Stomach (tissue), 19 donors: ENCODE data around the gene GUCD1. TPM values are rescaled to one million over a fixed set of nuclear protein-coding genes. Genes with fewer than 3 reads are reported as not detected.
"Not testable (repeated sequence)": the region's sequence is repeated elsewhere in the genome, so short reads cannot be mapped to it uniquely, and the experiment has no call there.

Experiments used
- DNase-seq, 2 donors: peaks; one replicate each; pipeline versions ENCODE4 v3.0.0 to v3.0.0-alpha.2; 2013 to 2019
- H3K27ac ChIP-seq, 5 donors: fragments of 200-600 bp in 4 of 5; sonication (generic) in 4 of 5; one replicate each; pipeline ENCODE4 v1.5.1; 2013 to 2019; ENCODE audit warnings: mild to moderate bottlenecking in 1 of 5, moderate library complexity in 1 of 5
- H3K27me3 ChIP-seq, 3 donors: fragments of 200-600 bp; sonication (generic); one replicate each; pipeline ENCODE4 v1.5.1; 2017 to 2019; ENCODE audit warnings: mixed run types in 1 of 3
- H3K36me3 ChIP-seq, 4 donors: fragments of 200-600 bp; sonication (generic); 1 replicate in 3 of 4; 2 replicates in 1 of 4; pipeline ENCODE4 v1.5.1; 2016 to 2019
- H3K4me1 ChIP-seq, 4 donors: fragments of 200-600 bp; sonication (generic); one replicate each; pipeline ENCODE4 v1.5.1; 2016 to 2019
- H3K4me3 ChIP-seq, 4 donors: fragments of 200-600 bp; sonication (generic) in 3 of 4; one replicate each; pipeline ENCODE4 v1.5.1; 2016 to 2019; ENCODE audit warnings: mild to moderate bottlenecking in 1 of 4
- H3K9me3 ChIP-seq, 4 donors: fragments of 200-600 bp; sonication (generic); one replicate each; pipeline ENCODE4 v1.5.1; 2016 to 2019
- CTCF ChIP-seq, 7 experiments: fragments of 450-650 bp in 4 of 7; fragments of 200-600 bp in 3 of 7; sonication (generic) in 3 of 7; IDR thresholded peaks; one replicate each; pipeline ENCODE4 v1.5.1; 2016 to 2019; ENCODE audit warnings: antibody characterized with exemption in 7 of 7, control low read depth in 2 of 7, mild to moderate bottlenecking in 1 of 7
- POLR2A ChIP-seq, 4 donors: fragments of 450-650 bp; IDR thresholded peaks; one replicate each; pipeline ENCODE4 v1.6.1; 2016; ENCODE audit warnings: antibody characterized with exemption in 4 of 4, control low read depth in 2 of 4, mild to moderate bottlenecking in 1 of 4, moderate library complexity in 1 of 4
- POLR2AphosphoS5 ChIP-seq, 3 donors: sonication (generic); formaldehyde crosslinking; IDR thresholded peaks; one replicate each; pipeline ENCODE4 v1.6.1; 2016; ENCODE audit warnings: antibody characterized with exemption in 3 of 3
- WGBS, 5 donors: extraction: QIAGEN DNeasy Blood & Tissue Kit in 3 of 5; methylation state at CpG; one replicate each; pipeline versions ENCODE4 v1.1.5 to v1.1.7; 2013 to 2018; 5-methylcytosine and 5-hydroxymethylcytosine counted together
- intact Hi-C: fragments of 100-400 bp; cut with DNase I; formaldehyde crosslinking; loops from one replicate; pipeline ENCODE4 v1.15.1; 2023; ENCODE audit warnings: low total_unique reads
- long read RNA-seq, 10 donors: transcript quantifications; one replicate each; lab custom pipeline, GENCODE V29; 2026
- polyA plus RNA-seq, 3 donors: library from polyadenylated mRNA; stranded (reverse); fragments of 200-250 nt; gene quantifications; one replicate each; pipeline ENCODE4 v1.2.3, GENCODE V29; 2013
- total RNA-seq, 5 donors: library from RNA; depleted of rRNA; stranded (reverse); fragments of >200 nt; gene quantifications; one replicate each; pipeline versions ENCODE4 v1.1.0 to v1.2.3, GENCODE V29; 2014 to 2016
- donor health status: healthy with polysubstance abuse.
- donor health status: Bipolar disorder and iron deficiency.
- donor health status: healthy.

The GUCD1 gene
- total RNA-seq (100 to 1,000 TPM; 120 to 196 (median 171) TPM), polyA plus RNA-seq (100 to 1,000 TPM in 2 of 3 donors, 10 to 100 TPM in 1; 87.4 to 165 (median 110) TPM)
- long read RNA-seq, donor 1, partial matches to known transcripts, result 129 of 133 reads
- long read RNA-seq, donor 1, other reads (novel, unspliced or antisense), result 0 of 133 reads
- long read RNA-seq, donor 2, partial matches to known transcripts, result 0 of 7 reads
- long read RNA-seq, donor 2, other reads (novel, unspliced or antisense), result 0 of 7 reads
- long read RNA-seq, donor 3, partial matches to known transcripts, result 0 of 5 reads
- long read RNA-seq, donor 3, other reads (novel, unspliced or antisense), result 0 of 5 reads
- long read RNA-seq, donor 4, partial matches to known transcripts, result 0 of 1 reads
- long read RNA-seq, donor 4, other reads (novel, unspliced or antisense), result 0 of 1 reads
- long read RNA-seq, donor 5, transcript GUCD1-212 (2 exons, 510 nt), result major isoform, 5 of 41 reads
- long read RNA-seq, donor 5, partial matches to known transcripts, result 31 of 41 reads
- long read RNA-seq, donor 5, other reads (novel, unspliced or antisense), result 0 of 41 reads
- long read RNA-seq, donor 6, transcript GUCD1-206 (6 exons, 3,613 nt), result major isoform, 10 of 37 reads
- long read RNA-seq, donor 6, partial matches to known transcripts, result 19 of 37 reads
- long read RNA-seq, donor 6, other reads (novel, unspliced or antisense), result 0 of 37 reads
- long read RNA-seq, donor 7, partial matches to known transcripts, result 5 of 15 reads
- long read RNA-seq, donor 7, other reads (novel, unspliced or antisense), result 0 of 15 reads
- long read RNA-seq, donor 8, transcript GUCD1-206 (6 exons, 3,613 nt), result major isoform, 6 of 10 reads
- long read RNA-seq, donor 8, partial matches to known transcripts, result 0 of 10 reads
- long read RNA-seq, donor 8, other reads (novel, unspliced or antisense), result 0 of 10 reads
- long read RNA-seq, donor 9, partial matches to known transcripts, result 7 of 14 reads
- long read RNA-seq, donor 9, other reads (novel, unspliced or antisense), result 0 of 14 reads
- long read RNA-seq, donor 10, transcript GUCD1-206 (6 exons, 3,613 nt), result major isoform, 5 of 7 reads
- long read RNA-seq, donor 10, partial matches to known transcripts, result 0 of 7 reads
- long read RNA-seq, donor 10, other reads (novel, unspliced or antisense), result 0 of 7 reads

- Histone ChIP-seq H3K27ac (peak within 1 kb of the TSS; percentile 92 to 98 (median 97)), H3K4me3 (peak within 1 kb of the TSS; percentile 77 to 95 (median 88)), H3K4me1 (peaks cover 56 to 81% (median 70%) of the 10 kb centered on the region in 4 donors), H3K27me3 (no peaks in the 10 kb centered on the region), H3K9me3 (no peaks in the 10 kb centered on the region), H3K36me3 (peaks cover 16 to 34% (median 29%) of the 10 kb centered on the region in 4 donors)
- intact Hi-C loops, result no loop called here
- TF ChIP-seq CTCF (IDR thresholded peaks at IDR 0.05), result no peak
- TF ChIP-seq POLR2AphosphoS5 (IDR thresholded peaks at IDR 0.05), result peak in 2 of 3 donors; percentile 79 to 89
- peak in 1 of 4 donors; percentile 85 for TF ChIP-seq POLR2A (IDR thresholded peaks at IDR 0.05)
- WGBS, 5 donors, result 0 to 1% (median 0%) methylated on average over 33 to 64 of the region's 64 CpGs
- DNase-seq, result peak; percentile 31 to 68
Measured at GRCh38 chr22:24554313-24555164, at the start of gene GUCD1. GUCD1 (minus strand) TSS chr22:24555138; CDS start chr22:24554991, 147 bp downstream.

DNA sequence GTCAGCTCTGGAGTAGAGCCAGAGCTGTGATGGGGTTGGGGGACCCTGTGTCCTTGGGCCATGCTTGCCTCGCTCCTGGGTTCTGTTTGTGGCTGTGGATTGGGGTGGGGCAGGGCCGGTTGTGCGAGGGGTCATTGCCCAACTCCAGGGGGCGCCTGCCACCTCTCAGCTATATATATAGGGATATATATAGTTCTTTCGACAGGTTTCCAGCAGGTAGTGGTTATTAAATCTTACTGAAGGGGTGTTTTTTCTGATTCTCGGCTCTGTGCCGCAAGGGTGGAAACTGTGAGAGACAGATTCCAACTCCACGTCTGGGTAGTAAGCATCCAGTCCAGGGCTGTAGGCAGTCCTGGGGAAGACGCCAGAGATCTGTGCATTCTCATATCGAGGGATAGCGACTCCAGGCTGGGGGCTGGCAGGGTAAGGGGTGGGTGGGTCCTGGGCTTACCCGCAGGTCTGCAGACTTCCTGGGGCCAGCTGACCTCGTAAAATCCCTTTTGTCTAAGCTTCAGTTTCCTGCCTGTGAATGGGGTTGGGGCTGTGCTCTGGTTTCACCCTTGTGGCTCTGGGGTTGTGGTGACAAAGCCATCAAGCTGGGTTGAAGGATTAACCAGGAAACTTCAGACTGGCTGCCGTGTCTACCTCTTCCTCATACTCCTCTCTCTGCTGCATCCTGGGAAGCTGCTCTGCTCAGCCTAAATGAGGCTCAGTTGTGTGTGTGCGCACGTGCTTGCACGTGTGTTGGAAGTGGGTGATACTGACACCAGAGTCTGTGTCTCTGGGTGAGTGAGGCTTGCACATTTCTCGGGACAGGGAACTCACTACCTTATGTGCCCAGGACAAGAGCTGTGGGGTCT, 49.1 kb upstream of the GUCD1 start:
- peak overlapping the region; percentile 30 to 39 (median 31) for H3K4me3 ChIP-seq
- intact Hi-C loops, H3K9me3 ChIP-seq, H3K36me3 ChIP-seq, H3K27me3 ChIP-seq: not testable (repeated sequence)
- DNase-seq, result peak in 1 of 2 donors; percentile 47
- peak overlapping the region in 4 of 5 donors; percentile 60 to 69 (median 66) for H3K27ac ChIP-seq
- peaks cover 22 to 47% (median 30%) of the 10 kb centered on the region in 4 donors for H3K4me1 ChIP-seq
- 12 to 19% (median 15%) methylated on average over 13 to 18 of the region's 18 CpGs for WGBS, 5 donors

DNA sequence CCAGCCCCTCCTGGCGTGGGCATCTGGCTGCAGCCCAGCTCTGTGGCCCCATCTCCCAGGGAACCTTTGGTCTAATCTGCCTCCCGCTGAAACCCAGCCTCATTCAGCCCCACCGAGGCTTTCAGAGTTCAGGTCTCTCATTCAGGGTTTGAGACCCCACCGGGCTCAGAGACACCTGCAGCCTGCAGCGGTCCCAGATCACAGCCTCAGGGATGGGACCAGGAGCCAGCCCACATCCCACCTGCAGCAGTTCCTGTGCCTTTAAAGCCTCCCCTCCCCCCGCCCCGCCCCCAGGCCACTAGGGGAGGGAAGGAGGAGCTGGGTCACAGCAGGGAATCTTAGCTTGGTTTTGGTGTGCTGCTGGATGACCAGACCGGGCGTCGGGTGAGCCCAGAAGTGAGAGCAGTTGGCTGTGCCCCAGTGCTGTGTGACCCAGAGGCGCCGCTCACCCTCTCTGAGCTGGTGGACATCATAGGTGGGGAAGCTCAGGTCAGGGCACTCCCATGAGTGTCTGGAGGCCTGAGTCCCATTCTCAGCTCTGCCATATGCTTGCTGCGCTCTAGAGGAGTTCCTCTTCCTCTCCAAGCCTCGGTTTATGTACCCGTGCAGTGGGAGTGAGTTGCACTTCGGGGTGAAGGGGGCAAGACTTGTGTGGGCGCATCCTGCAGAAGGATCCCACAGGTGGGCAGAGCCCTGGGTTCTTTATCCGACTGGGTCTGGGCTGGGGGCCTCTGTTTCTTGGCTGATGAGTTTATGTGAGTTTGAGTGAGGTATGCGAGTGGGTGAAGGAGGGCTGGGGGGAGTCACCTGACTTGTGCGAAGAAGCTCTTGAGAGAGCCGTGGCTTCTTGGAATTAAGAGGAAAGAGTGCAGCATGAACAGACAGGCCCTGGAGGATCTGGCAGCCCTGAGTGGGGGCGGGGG, 48.2 kb upstream of the GUCD1 start, which contains the start of gene GGT1:
TSS of gene GGT1 (plus strand) at position 347 of the 923 bp plus-strand sequence. CDS start 7,889 bp downstream, outside the sequence.
- DNase-seq, result peak in 1 of 2 donors; percentile 20
- H3K9me3 ChIP-seq, H3K27me3 ChIP-seq, intact Hi-C loops, H3K36me3 ChIP-seq: not testable (repeated sequence)
- Histone ChIP-seq H3K27ac (peak within 1 kb of the TSS; percentile 60 to 69 (median 67)), H3K4me3 (peak within 1 kb of the TSS; percentile 30 to 39 (median 31)), H3K4me1 (peaks cover 22 to 47% (median 30%) of the 10 kb centered on the region in 4 donors)
- WGBS, 5 donors, result 41 to 63% (median 52%) methylated on average over 14 to 22 of the region's 22 CpGs

GRCh38 chr22:24602105-24602749, 47.3 kb upstream of the GUCD1 start:
- intact Hi-C loops, DNase-seq, H3K4me3 ChIP-seq, H3K9me3 ChIP-seq, H3K27me3 ChIP-seq, H3K36me3 ChIP-seq: not testable (repeated sequence)
- WGBS, 5 donors, result 73 to 85% (median 75%) methylated on average over 8 to 11 of the region's 11 CpGs
- Histone ChIP-seq H3K4me1 (peaks cover 22 to 41% (median 30%) of the 10 kb centered on the region in 4 donors), H3K27ac (peak overlapping the region; percentile 59 to 69 (median 62))
